PFSK-1 (cell line): ENCODE data around the gene ADSL.

Experiments
- POLR2AphosphoS5 ChIP-seq: IDR thresholded peaks from 2 replicates; pipeline ENCODE4 v1.6.1; 2012; ENCODE audit warnings: low read depth, mild to moderate bottlenecking, control low read depth, low read length, moderate library complexity
- SIN3A ChIP-seq: IDR thresholded peaks from 2 replicates; pipeline ENCODE4 v1.6.1; 2012; ENCODE audit warnings: mild to moderate bottlenecking, low read length, moderate library complexity, borderline replicate concordance; ENCODE audit not compliant: insufficient read depth
- TAF1 ChIP-seq: IDR thresholded peaks from 2 replicates; pipeline ENCODE4 v1.6.1; 2012; ENCODE audit warnings: low read length, control low read depth, borderline replicate concordance; ENCODE audit not compliant: insufficient read depth
- TF ChIP-seq, protein P1 (sequence below), 2 experiments: IDR thresholded peaks; 2 replicates each; pipeline versions ENCODE4 v1.6.1 to v1.8.0; 2011 to 2012; ENCODE audit warnings: low read depth in 2 of 2, low read length in 2 of 2, control low read depth in 1 of 2, inconsistent platforms in 1 of 2, mild to moderate bottlenecking in 1 of 2, moderate library complexity in 1 of 2; ENCODE audit not compliant: insufficient read depth in 1 of 2

DNA sequence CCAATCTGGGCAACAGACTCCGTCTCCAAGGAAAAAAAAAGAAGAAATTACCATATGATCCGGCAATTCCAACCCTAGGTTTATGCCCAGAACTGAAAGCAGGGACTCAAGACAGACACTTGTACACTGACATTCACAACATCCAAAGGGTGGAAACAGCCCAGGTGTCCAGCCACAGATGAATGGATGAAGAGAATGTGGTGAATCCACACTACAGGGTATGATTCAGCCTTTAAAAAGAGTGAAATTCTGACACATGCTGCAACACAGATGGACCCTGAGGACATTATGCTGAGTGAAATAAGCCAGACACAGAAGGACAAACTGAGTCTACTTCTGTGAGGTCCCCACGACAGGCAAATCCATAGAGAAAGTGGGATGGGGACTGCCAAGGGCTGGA, 68.0 kb downstream of the ADSL start:
- TF ChIP-seq, protein P1, sequence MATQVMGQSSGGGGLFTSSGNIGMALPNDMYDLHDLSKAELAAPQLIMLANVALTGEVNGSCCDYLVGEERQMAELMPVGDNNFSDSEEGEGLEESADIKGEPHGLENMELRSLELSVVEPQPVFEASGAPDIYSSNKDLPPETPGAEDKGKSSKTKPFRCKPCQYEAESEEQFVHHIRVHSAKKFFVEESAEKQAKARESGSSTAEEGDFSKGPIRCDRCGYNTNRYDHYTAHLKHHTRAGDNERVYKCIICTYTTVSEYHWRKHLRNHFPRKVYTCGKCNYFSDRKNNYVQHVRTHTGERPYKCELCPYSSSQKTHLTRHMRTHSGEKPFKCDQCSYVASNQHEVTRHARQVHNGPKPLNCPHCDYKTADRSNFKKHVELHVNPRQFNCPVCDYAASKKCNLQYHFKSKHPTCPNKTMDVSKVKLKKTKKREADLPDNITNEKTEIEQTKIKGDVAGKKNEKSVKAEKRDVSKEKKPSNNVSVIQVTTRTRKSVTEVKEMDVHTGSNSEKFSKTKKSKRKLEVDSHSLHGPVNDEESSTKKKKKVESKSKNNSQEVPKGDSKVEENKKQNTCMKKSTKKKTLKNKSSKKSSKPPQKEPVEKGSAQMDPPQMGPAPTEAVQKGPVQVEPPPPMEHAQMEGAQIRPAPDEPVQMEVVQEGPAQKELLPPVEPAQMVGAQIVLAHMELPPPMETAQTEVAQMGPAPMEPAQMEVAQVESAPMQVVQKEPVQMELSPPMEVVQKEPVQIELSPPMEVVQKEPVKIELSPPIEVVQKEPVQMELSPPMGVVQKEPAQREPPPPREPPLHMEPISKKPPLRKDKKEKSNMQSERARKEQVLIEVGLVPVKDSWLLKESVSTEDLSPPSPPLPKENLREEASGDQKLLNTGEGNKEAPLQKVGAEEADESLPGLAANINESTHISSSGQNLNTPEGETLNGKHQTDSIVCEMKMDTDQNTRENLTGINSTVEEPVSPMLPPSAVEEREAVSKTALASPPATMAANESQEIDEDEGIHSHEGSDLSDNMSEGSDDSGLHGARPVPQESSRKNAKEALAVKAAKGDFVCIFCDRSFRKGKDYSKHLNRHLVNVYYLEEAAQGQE (IDR thresholded peaks at IDR 0.05; ENCODE audit: insufficient read depth in 1 of 2, low read depth in 2 of 2, low read length in 2 of 2), result no peak
- TF ChIP-seq SIN3A (no peak), TAF1 (no peak), POLR2AphosphoS5 (no peak)
